ENCODE measurements around the gene CEP57.

Gene CEP57

DNA sequence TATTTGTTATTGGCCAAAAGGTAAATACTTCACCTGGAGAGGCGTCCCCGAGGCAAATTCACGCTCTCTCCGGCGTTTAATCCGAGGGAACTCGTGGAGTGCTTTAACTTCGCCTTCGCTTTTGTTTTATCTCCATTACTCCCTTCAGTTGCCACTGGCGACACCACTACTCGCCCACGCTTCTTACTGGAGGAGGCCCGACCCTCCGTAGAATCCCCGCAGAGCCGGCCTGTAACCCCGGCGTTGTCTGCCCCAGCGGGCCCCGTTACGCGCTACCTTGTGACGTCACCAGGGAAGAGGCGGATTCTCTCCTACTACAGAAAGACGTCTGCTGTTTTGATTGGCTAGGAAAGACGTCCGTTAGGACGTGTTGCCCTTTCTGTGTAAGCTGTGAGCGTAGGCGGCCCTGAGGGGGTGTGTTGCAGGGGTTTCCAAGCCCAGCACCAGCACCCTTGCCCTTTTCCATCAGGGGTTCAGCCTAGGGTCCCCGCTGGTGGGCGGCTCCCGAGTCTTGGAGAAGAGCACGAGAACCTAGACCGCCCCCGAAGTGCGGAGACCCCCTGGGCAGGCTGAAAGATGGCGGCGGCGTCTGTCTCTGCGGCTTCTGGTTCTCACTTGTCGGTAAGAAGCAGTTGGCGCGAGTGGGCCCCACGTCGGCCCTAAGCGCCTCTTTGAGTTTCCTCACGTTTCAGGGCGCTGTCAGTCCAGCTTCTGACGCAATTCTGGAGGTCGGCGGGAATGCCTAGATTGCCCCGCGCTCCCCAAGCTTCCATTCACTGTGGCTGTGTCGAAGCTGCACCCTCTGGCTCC, at the start of gene CEP57:
CEP57 (plus strand) TSS at position 376 of the 810 bp plus-strand sequence; CDS start at position 577, 201 bp downstream.
- peak within 1 kb of the TSS; percentile 97 for H3K27ac ChIP-seq
- peak within 1 kb of the TSS; percentile 91 for H3K9ac ChIP-seq (ENCODE audit: insufficient read length)
- TF ChIP-seq EZH2 (IDR thresholded peaks at IDR 0.05) (no peak), POLR2AphosphoS5 (IDR thresholded peaks at IDR 0.05; ENCODE audit: borderline replicate concordance, low read depth, low read length) (peak; percentile 71), FOXP2 (optimal IDR thresholded peaks at IDR 0.05; ENCODE audit: control extremely low read depth, extremely low read length, insufficient read depth) (no peak)
- peak; percentile 83 for DNase-seq (ENCODE audit: low read depth, low spot score)
- peak within 1 kb of the TSS; percentile 96 for H3K4me3 ChIP-seq
- H3K36me3 ChIP-seq (ENCODE audit: insufficient read depth, low read length), result peaks cover 26% of the 10 kb centered on the region
- H3K9me3 ChIP-seq (ENCODE audit: low read depth, low read length), result no peaks in the 10 kb centered on the region

GRCh38 chr11:95750101-95750500, 40.2 kb upstream of the CEP57 start:
- no peak overlapping the region for H3K9ac ChIP-seq (ENCODE audit: insufficient read length)
- DNase-seq (ENCODE audit: low read depth, low spot score), result no peak
- no peaks in the 10 kb centered on the region for H3K36me3 ChIP-seq (ENCODE audit: insufficient read depth, low read length)
- no peaks in the 10 kb centered on the region; the same call in 1 of the 2 replicates for H3K9me3 ChIP-seq (ENCODE audit: low read depth, low read length)
- no peak overlapping the region for H3K27ac ChIP-seq
- TF ChIP-seq FOXP2 (optimal IDR thresholded peaks at IDR 0.05; ENCODE audit: control extremely low read depth, extremely low read length, insufficient read depth), result no peak
- TF ChIP-seq POLR2AphosphoS5 (IDR thresholded peaks at IDR 0.05; ENCODE audit: borderline replicate concordance, low read depth, low read length), result no peak
- TF ChIP-seq EZH2 (IDR thresholded peaks at IDR 0.05), result no peak
- no peak overlapping the region for H3K4me3 ChIP-seq

DNA sequence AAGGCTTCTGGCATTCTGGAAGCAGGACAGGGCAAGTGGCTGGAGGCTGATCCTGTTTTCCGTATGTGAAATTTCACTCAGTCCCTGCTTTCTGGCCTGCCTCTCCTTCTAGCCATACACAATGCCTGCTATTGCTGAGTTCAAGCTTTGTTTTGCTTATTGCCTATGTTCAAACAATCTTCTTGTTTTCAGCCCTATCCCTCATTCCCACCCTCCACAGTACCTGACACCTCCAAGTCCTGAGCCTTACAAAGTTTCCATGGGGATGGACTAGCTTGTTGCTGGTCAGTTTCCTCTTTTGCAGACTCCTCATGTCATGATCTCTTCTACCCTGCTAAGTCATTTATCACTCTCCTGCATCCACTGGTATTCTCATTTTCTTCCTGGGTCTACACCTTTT, 38.8 kb upstream of the CEP57 start:
- DNase-seq (ENCODE audit: low read depth, low spot score), result no peak
- no peak for TF ChIP-seq FOXP2 (optimal IDR thresholded peaks at IDR 0.05; ENCODE audit: control extremely low read depth, extremely low read length, insufficient read depth)
- no peak for TF ChIP-seq POLR2AphosphoS5 (IDR thresholded peaks at IDR 0.05; ENCODE audit: borderline replicate concordance, low read depth, low read length)
- TF ChIP-seq EZH2 (IDR thresholded peaks at IDR 0.05), result no peak

DNA sequence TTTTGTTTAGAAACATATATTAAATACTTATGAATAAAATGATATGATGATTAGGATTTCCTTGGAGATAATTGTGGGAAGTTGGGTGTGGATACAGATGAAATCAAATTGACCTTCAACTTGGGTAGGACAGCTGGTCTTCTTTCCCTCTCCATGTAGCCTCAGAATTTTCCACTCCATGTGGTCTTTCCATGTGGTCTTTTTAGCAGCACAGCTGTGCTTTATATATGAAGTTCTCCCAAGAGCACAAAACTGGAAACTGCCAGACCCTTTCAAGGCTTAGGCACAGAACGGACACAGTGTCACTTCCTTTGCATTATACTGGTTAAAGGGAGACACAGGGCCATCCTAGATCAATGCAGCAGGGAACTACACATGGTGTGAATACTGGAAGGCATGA, 29.4 kb upstream of the CEP57 start:
- TF ChIP-seq FOXP2 (optimal IDR thresholded peaks at IDR 0.05; ENCODE audit: control extremely low read depth, extremely low read length, insufficient read depth) (no peak), POLR2AphosphoS5 (IDR thresholded peaks at IDR 0.05; ENCODE audit: borderline replicate concordance, low read depth, low read length) (no peak), EZH2 (IDR thresholded peaks at IDR 0.05) (no peak)
- Histone ChIP-seq H3K36me3 (ENCODE audit: insufficient read depth, low read length) (no peaks in the 10 kb centered on the region), H3K27ac (no peak overlapping the region), H3K4me3 (no peak overlapping the region), H3K9me3 (ENCODE audit: low read depth, low read length) (no peaks in the 10 kb centered on the region), H3K9ac (ENCODE audit: insufficient read length) (no peak overlapping the region)
- no peak for DNase-seq (ENCODE audit: low read depth, low spot score)

More for the DNA sequence above, 38.8 kb upstream of the CEP57 start:
- H3K9me3 ChIP-seq (ENCODE audit: low read depth, low read length), result no peaks in the 10 kb centered on the region; the same call in 1 of the 2 replicates
- H3K4me3 ChIP-seq, result no peak overlapping the region
- H3K27ac ChIP-seq, result no peak overlapping the region
- no peaks in the 10 kb centered on the region for H3K36me3 ChIP-seq (ENCODE audit: insufficient read depth, low read length)
- no peak overlapping the region for H3K9ac ChIP-seq (ENCODE audit: insufficient read length)

DNA sequence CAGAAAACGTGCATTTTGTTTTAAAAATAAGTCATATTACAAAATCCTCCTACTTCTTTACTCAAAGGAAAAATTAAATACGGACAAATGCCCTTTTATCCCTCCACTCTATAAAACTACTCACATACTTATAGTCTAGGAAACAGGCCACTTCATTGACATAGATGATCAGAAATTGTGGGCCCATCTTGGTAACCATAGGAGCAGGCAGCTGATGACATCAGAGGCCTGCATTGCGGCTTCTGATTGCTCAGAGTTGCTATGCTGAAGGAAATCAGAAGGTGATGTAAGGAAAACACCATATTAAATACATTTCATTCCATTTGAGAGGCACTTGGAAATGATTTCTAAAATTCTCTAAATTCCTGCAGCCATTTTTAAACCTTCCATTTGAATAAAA, 27.8 kb upstream of the CEP57 start:
- Histone ChIP-seq H3K36me3 (ENCODE audit: insufficient read depth, low read length) (no peaks in the 10 kb centered on the region), H3K27ac (no peak overlapping the region), H3K9me3 (ENCODE audit: low read depth, low read length) (no peaks in the 10 kb centered on the region), H3K4me3 (no peak overlapping the region), H3K9ac (ENCODE audit: insufficient read length) (no peak overlapping the region)
- DNase-seq (ENCODE audit: low read depth, low spot score), result no peak
- TF ChIP-seq POLR2AphosphoS5 (IDR thresholded peaks at IDR 0.05; ENCODE audit: borderline replicate concordance, low read depth, low read length), result no peak
- TF ChIP-seq EZH2 (IDR thresholded peaks at IDR 0.05), result no peak
- no peak for TF ChIP-seq FOXP2 (optimal IDR thresholded peaks at IDR 0.05; ENCODE audit: control extremely low read depth, extremely low read length, insufficient read depth)

DNA sequence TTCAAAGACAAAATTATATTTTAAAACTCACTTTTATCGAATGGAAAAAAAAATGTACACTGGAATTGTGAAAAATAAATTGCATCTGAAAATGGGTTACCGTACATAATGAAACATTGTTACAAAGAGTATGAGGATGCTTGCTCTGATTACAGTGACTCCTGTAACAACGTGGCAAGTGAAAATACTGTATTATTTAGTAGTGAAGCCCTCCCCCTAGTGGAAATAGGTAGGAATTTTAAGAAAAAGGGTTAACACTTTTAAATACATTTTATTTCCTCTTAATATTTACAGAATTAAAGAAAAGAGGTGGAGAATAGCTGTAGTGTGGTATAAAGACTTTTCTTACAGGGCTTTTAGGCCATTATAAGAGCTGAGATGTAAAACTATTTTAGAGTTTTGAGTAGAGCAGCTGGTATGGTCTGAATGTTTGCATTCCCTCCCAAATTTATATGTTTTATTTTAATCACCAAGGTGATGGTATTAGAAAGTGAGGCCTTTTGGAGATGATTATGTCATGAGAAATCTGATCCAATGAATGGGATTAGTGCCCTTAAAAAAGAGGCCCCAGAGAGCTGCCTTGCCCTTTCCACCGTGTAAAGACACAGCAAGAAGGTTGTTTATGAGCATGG, 25.9 kb upstream of the CEP57 start:
- Histone ChIP-seq H3K27ac (no peak overlapping the region), H3K9me3 (ENCODE audit: low read depth, low read length) (no peaks in the 10 kb centered on the region), H3K9ac (ENCODE audit: insufficient read length) (no peak overlapping the region), H3K36me3 (ENCODE audit: insufficient read depth, low read length) (no peaks in the 10 kb centered on the region), H3K4me3 (no peak overlapping the region)
- TF ChIP-seq POLR2AphosphoS5 (IDR thresholded peaks at IDR 0.05; ENCODE audit: borderline replicate concordance, low read depth, low read length), result no peak
- TF ChIP-seq EZH2 (IDR thresholded peaks at IDR 0.05), result no peak
- no peak for TF ChIP-seq FOXP2 (optimal IDR thresholded peaks at IDR 0.05; ENCODE audit: control extremely low read depth, extremely low read length, insufficient read depth)
- DNase-seq (ENCODE audit: low read depth, low spot score), result peak; percentile 30

- Histone ChIP-seq H3K9me3 (ENCODE audit: low read depth, low read length) (no peaks in the 10 kb centered on the region), H3K27ac (no peak overlapping the region), H3K36me3 (ENCODE audit: insufficient read depth, low read length) (peaks cover 9% of the 10 kb centered on the region; the same call in 1 of the 2 replicates), H3K9ac (ENCODE audit: insufficient read length) (no peak overlapping the region), H3K4me3 (no peak overlapping the region)
- no peak for DNase-seq (ENCODE audit: low read depth, low spot score)
- TF ChIP-seq FOXP2 (optimal IDR thresholded peaks at IDR 0.05; ENCODE audit: control extremely low read depth, extremely low read length, insufficient read depth), result no peak
- TF ChIP-seq POLR2AphosphoS5 (IDR thresholded peaks at IDR 0.05; ENCODE audit: borderline replicate concordance, low read depth, low read length), result no peak
- TF ChIP-seq EZH2 (IDR thresholded peaks at IDR 0.05), result no peak
Observed at GRCh38 chr11:95766701-95767100, 23.6 kb upstream of the CEP57 start.

GRCh38 chr11:95767498-95767897, 22.8 kb upstream of the CEP57 start:
- no peaks in the 10 kb centered on the region for H3K9me3 ChIP-seq (ENCODE audit: low read depth, low read length)
- H3K36me3 ChIP-seq (ENCODE audit: insufficient read depth, low read length), result peaks cover 12% of the 10 kb centered on the region; the same call in 1 of the 2 replicates
- no peak overlapping the region for H3K4me3 ChIP-seq
- no peak overlapping the region for H3K27ac ChIP-seq
- no peak overlapping the region for H3K9ac ChIP-seq (ENCODE audit: insufficient read length)
- TF ChIP-seq POLR2AphosphoS5 (IDR thresholded peaks at IDR 0.05; ENCODE audit: borderline replicate concordance, low read depth, low read length) (no peak), FOXP2 (optimal IDR thresholded peaks at IDR 0.05; ENCODE audit: control extremely low read depth, extremely low read length, insufficient read depth) (no peak), EZH2 (IDR thresholded peaks at IDR 0.05) (no peak)
- DNase-seq (ENCODE audit: low read depth, low spot score), result no peak

Measured in SK-N-MC (cell line).